ENCODE data around the gene CYB561D2.

- no peak for TF ChIP-seq EZH2 (IDR thresholded peaks at IDR 0.05; ENCODE audit: insufficient read depth, poor library complexity, severe bottlenecking)
- TF ChIP-seq EZH2phosphoT487 (IDR thresholded peaks at IDR 0.05; ENCODE audit: insufficient read depth, low read depth): no peak
Observed at GRCh38 chr3:50388016-50388719, 37.5 kb downstream of the CYB561D2 start.
